Breast epithelium (tissue), 3 donors: ENCODE measurements around the gene KPNA4.

Experiments
- CTCF ChIP-seq, 3 donors: fragments of 450-650 bp; IDR thresholded peaks; one replicate each; pipeline ENCODE4 v1.5.1; 2016 to 2017; ENCODE audit warnings: antibody characterized with exemption in 3 of 3, mild to moderate bottlenecking in 3 of 3, moderate library complexity in 3 of 3
- POLR2A ChIP-seq: fragments of 450-650 bp; IDR thresholded peaks from one replicate; pipeline ENCODE4 v1.6.1; 2016; ENCODE audit warnings: antibody characterized with exemption, mild to moderate bottlenecking, moderate library complexity
- POLR2AphosphoS5 ChIP-seq, 3 donors: sonication (generic); formaldehyde crosslinking; IDR thresholded peaks; one replicate each; pipeline ENCODE4 v1.6.1; 2017; ENCODE audit warnings: antibody characterized with exemption in 3 of 3

- TF ChIP-seq CTCF (IDR thresholded peaks at IDR 0.05): no peak
- no peak for TF ChIP-seq POLR2AphosphoS5 (IDR thresholded peaks at IDR 0.05)
- TF ChIP-seq POLR2A: no peak
Measured at GRCh38 chr3:160556141-160556540, 9.2 kb downstream of the KPNA4 start.
